ENCODE results near the gene GABRG3.

Gene GABRG3

DNA sequence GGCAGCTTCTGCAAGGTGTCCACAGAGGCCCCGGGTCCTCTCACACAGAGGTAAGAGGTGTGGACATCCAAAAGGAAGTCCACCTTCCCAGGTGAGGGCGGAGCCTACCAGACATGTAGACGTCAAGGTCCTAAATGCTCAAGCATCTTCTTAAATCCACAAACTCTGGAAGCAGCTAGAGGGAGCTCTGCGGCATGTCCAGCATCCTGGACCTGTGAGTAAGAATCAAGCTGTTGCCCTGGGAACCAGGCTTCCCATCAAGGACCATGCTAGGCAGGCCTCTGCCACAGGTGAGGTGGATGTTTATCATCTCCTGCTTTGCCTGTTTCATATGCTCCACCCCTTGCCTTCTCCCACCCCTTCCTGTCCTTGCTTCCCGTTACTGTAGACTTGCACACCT lies 368.2 kb downstream of the GABRG3 start:
- no peak for ATAC-seq
- TF ChIP-seq PPARA (CRISPR knock-in tag; IDR thresholded peaks at IDR 0.05; ENCODE audit: borderline replicate concordance), result no peak
- TF ChIP-seq SNAI2 (CRISPR knock-in tag; IDR thresholded peaks at IDR 0.05), result no peak
- TF ChIP-seq ZC3H10 (CRISPR knock-in tag; IDR thresholded peaks at IDR 0.05), result no peak
- TF ChIP-seq, protein P1, sequence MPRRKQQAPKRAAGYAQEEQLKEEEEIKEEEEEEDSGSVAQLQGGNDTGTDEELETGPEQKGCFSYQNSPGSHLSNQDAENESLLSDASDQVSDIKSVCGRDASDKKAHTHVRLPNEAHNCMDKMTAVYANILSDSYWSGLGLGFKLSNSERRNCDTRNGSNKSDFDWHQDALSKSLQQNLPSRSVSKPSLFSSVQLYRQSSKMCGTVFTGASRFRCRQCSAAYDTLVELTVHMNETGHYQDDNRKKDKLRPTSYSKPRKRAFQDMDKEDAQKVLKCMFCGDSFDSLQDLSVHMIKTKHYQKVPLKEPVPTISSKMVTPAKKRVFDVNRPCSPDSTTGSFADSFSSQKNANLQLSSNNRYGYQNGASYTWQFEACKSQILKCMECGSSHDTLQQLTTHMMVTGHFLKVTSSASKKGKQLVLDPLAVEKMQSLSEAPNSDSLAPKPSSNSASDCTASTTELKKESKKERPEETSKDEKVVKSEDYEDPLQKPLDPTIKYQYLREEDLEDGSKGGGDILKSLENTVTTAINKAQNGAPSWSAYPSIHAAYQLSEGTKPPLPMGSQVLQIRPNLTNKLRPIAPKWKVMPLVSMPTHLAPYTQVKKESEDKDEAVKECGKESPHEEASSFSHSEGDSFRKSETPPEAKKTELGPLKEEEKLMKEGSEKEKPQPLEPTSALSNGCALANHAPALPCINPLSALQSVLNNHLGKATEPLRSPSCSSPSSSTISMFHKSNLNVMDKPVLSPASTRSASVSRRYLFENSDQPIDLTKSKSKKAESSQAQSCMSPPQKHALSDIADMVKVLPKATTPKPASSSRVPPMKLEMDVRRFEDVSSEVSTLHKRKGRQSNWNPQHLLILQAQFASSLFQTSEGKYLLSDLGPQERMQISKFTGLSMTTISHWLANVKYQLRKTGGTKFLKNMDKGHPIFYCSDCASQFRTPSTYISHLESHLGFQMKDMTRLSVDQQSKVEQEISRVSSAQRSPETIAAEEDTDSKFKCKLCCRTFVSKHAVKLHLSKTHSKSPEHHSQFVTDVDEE (CRISPR knock-in tag; IDR thresholded peaks at IDR 0.05), result no peak
- no peak for TF ChIP-seq GLIS3 (CRISPR knock-in tag; IDR thresholded peaks at IDR 0.05)
- TF ChIP-seq, protein P2, sequence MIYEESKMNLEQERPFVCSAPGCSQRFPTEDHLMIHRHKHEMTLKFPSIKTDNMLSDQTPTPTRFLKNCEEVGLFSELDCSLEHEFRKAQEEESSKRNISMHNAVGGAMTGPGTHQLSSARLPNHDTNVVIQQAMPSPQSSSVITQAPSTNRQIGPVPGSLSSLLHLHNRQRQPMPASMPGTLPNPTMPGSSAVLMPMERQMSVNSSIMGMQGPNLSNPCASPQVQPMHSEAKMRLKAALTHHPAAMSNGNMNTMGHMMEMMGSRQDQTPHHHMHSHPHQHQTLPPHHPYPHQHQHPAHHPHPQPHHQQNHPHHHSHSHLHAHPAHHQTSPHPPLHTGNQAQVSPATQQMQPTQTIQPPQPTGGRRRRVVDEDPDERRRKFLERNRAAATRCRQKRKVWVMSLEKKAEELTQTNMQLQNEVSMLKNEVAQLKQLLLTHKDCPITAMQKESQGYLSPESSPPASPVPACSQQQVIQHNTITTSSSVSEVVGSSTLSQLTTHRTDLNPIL (CRISPR knock-in tag; IDR thresholded peaks at IDR 0.05; ENCODE audit: low read depth), result no peak
- no peak for TF ChIP-seq ESRRG (CRISPR knock-in tag; IDR thresholded peaks at IDR 0.05)
- TF ChIP-seq, protein P3, sequence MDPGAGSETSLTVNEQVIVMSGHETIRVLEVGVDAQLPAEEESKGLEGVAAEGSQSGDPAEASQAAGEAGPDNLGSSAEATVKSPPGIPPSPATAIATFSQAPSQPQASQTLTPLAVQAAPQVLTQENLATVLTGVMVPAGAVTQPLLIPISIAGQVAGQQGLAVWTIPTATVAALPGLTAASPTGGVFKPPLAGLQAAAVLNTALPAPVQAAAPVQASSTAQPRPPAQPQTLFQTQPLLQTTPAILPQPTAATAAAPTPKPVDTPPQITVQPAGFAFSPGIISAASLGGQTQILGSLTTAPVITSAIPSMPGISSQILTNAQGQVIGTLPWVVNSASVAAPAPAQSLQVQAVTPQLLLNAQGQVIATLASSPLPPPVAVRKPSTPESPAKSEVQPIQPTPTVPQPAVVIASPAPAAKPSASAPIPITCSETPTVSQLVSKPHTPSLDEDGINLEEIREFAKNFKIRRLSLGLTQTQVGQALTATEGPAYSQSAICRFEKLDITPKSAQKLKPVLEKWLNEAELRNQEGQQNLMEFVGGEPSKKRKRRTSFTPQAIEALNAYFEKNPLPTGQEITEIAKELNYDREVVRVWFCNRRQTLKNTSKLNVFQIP (CRISPR knock-in tag; IDR thresholded peaks at IDR 0.05; ENCODE audit: borderline replicate concordance, low read depth), result no peak
- TF ChIP-seq, protein P4, sequence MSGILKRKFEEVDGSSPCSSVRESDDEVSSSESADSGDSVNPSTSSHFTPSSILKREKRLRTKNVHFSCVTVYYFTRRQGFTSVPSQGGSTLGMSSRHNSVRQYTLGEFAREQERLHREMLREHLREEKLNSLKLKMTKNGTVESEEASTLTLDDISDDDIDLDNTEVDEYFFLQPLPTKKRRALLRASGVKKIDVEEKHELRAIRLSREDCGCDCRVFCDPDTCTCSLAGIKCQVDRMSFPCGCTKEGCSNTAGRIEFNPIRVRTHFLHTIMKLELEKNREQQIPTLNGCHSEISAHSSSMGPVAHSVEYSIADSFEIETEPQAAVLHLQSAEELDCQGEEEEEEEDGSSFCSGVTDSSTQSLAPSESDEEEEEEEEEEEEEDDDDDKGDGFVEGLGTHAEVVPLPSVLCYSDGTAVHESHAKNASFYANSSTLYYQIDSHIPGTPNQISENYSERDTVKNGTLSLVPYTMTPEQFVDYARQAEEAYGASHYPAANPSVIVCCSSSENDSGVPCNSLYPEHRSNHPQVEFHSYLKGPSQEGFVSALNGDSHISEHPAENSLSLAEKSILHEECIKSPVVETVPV (CRISPR knock-in tag; IDR thresholded peaks at IDR 0.05), result no peak

DNA sequence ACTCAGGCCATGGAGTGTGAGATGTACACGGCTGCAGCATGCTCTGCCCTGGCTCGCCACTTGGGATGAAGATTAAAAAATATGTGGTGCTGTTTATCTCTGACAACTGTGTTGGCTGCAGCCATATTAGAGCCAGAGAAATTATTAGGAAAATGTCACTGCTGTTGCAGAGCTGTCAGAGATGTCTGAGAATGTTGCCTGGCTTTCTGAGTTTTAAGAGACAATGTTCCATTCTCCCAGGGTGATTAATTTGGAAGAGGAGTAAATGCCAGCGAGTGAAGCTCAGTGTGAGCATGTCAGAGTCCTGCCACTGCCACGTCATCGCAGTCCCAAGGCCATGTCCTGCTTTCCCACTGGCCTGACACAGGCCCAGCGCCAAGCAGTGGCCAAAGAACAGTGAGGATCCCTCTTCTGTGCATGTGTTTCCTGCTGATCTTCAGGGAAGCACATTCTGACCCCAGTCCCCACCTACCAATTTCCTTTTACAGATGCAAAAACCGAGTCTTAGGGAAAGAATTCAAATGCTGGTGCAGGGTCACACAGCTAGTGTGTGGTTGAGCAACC lies 370.9 kb downstream of the GABRG3 start:
- TF ChIP-seq ESRRG (CRISPR knock-in tag; IDR thresholded peaks at IDR 0.05) (no peak), ARNTL (CRISPR knock-in tag; IDR thresholded peaks at IDR 0.05; ENCODE audit: borderline replicate concordance, low read depth) (no peak), CSDC2 (CRISPR knock-in tag; IDR thresholded peaks at IDR 0.05) (no peak), RARB (CRISPR knock-in tag; IDR thresholded peaks at IDR 0.05) (no peak), OSR1 (CRISPR knock-in tag; IDR thresholded peaks at IDR 0.05) (no peak), ZNF565 (CRISPR knock-in tag; conservative IDR thresholded peaks at IDR 0.05; ENCODE audit: low read depth) (no peak), SNAI2 (CRISPR knock-in tag; IDR thresholded peaks at IDR 0.05) (no peak), BACH2 (CRISPR knock-in tag; IDR thresholded peaks at IDR 0.05; ENCODE audit: borderline replicate concordance) (no peak), ZNF8 (CRISPR knock-in tag; IDR thresholded peaks at IDR 0.05) (no peak), ZNF70 (CRISPR knock-in tag; IDR thresholded peaks at IDR 0.05) (no peak), GLIS3 (CRISPR knock-in tag; IDR thresholded peaks at IDR 0.05) (no peak), ZFP30 (CRISPR knock-in tag; IDR thresholded peaks at IDR 0.05) (no peak), ZFP3 (CRISPR knock-in tag; IDR thresholded peaks at IDR 0.05) (no peak)
- TF ChIP-seq, protein P3 (CRISPR knock-in tag; IDR thresholded peaks at IDR 0.05; ENCODE audit: borderline replicate concordance, low read depth), result no peak
- TF ChIP-seq, protein P4 (CRISPR knock-in tag; IDR thresholded peaks at IDR 0.05), result no peak
- TF ChIP-seq, protein P2 (CRISPR knock-in tag; IDR thresholded peaks at IDR 0.05; ENCODE audit: low read depth), result no peak
- ATAC-seq, result no peak

Data from SK-N-SH treated with all-trans-retinoic acid at 6 μM for 48 hours (cell line).